Skeletal muscle tissue (tissue), 4 donors: ENCODE measurements around the gene COLQ. TPM values are rescaled to one million over a fixed set of nuclear protein-coding genes. Genes with fewer than 3 reads are reported as not detected.
A peak's percentile ranks its signal among the peaks of the same experiment; 100 is the strongest.
"Not testable (repeated sequence)": the region's sequence is repeated elsewhere in the genome, so short reads cannot be mapped to it uniquely, and the experiment has no call there.

Experiments used
- H3K27ac ChIP-seq: one replicate; pipeline ENCODE4 v1.7.0; 2013; ENCODE audit warnings: mild to moderate bottlenecking, low read depth, low read length, inconsistent platforms
- H3K27me3 ChIP-seq, 3 donors: one replicate each; pipeline ENCODE4 v1.7.0; 2013; ENCODE audit warnings: low read length in 3 of 3; ENCODE audit not compliant: control insufficient read depth in 3 of 3, insufficient read depth in 3 of 3
- H3K36me3 ChIP-seq, 3 donors: one replicate each; pipeline ENCODE4 v1.7.0; 2013; ENCODE audit warnings: low read length in 3 of 3; ENCODE audit not compliant: control insufficient read depth in 3 of 3, insufficient read depth in 3 of 3
- H3K4me1 ChIP-seq, 3 donors: one replicate each; pipeline ENCODE4 v1.7.0; 2013; ENCODE audit warnings: low read length in 3 of 3, mild to moderate bottlenecking in 3 of 3; ENCODE audit not compliant: control insufficient read depth in 3 of 3, insufficient read depth in 3 of 3
- H3K4me3 ChIP-seq, 3 donors: one replicate each; pipeline ENCODE4 v1.7.0; 2013; ENCODE audit warnings: low read length in 3 of 3
- H3K9ac ChIP-seq, 3 donors: one replicate each; pipeline ENCODE4 v1.7.0; 2013; ENCODE audit warnings: low read length in 3 of 3, mild to moderate bottlenecking in 3 of 3, moderate library complexity in 2 of 3, low read depth in 1 of 3
- H3K9me3 ChIP-seq, 3 donors: one replicate each; pipeline ENCODE4 v1.7.0; 2013; ENCODE audit warnings: low read length in 3 of 3; ENCODE audit not compliant: control insufficient read depth in 3 of 3
- total RNA-seq: library from RNA; depleted of rRNA; stranded (reverse); fragments of >200 nt; gene quantifications from one replicate; pipeline ENCODE4 v1.2.3, GENCODE V29; 2014
- donor health status: Osteomylitis.

Gene COLQ
- total RNA-seq, 1 donor from 2014 or later: 14.1 TPM

- peak overlapping the region in 2 of 3 donors; percentile 3 to 6 for H3K4me3 ChIP-seq
- H3K27ac ChIP-seq: peak overlapping the region; percentile 86
These were observed 54.0 kb downstream of the COLQ start for GRCh38 chr3:15467227-15468181.

GRCh38 chr3:15465876-15466585 lies 55.5 kb downstream of the COLQ start:
- Histone ChIP-seq H3K27me3 (no peaks in the 10 kb centered on the region), H3K9ac (no peak overlapping the region), H3K36me3 (peaks cover 3 to 18% (median 18%) of the 10 kb centered on the region in 3 donors), H3K9me3 (no peaks in the 10 kb centered on the region), H3K4me3 (no peak overlapping the region), H3K4me1 (peaks cover 24 to 28% (median 27%) of the 10 kb centered on the region in 3 donors), H3K27ac (peak overlapping the region; percentile 86)

More at GRCh38 chr3:15467227-15468181, 54.0 kb downstream of the COLQ start:
- Histone ChIP-seq H3K9me3 (no peaks in the 10 kb centered on the region), H3K9ac (peak overlapping the region; percentile 1 to 75 (median 35)), H3K36me3 (peaks cover 3 to 18% (median 13%) of the 10 kb centered on the region in 3 donors), H3K27me3 (no peaks in the 10 kb centered on the region), H3K4me1 (peaks cover 24 to 28% (median 27%) of the 10 kb centered on the region in 3 donors)

- Histone ChIP-seq H3K36me3 (peaks cover 3 to 25% (median 24%) of the 10 kb centered on the region in 3 donors), H3K4me3 (no peak overlapping the region), H3K9ac (no peak overlapping the region), H3K9me3 (no peaks in the 10 kb centered on the region), H3K4me1 (peaks cover 13 to 16% (median 14%) of the 10 kb centered on the region in 3 donors), H3K27ac (no peak overlapping the region), H3K27me3 (no peaks in the 10 kb centered on the region)
These were observed 59.1 kb downstream of the COLQ start for GRCh38 chr3:15462451-15462850.

- peaks cover 5 to 22% (median 22%) of the 10 kb centered on the region in 3 donors for H3K36me3 ChIP-seq
- peaks cover 0 to 3% (median 0%) of the 10 kb centered on the region in 3 donors for H3K4me1 ChIP-seq
- no peaks in the 10 kb centered on the region for H3K27me3 ChIP-seq
- no peaks in the 10 kb centered on the region for H3K9me3 ChIP-seq
- H3K9ac ChIP-seq: no peak overlapping the region
- H3K4me3 ChIP-seq: no peak overlapping the region
- no peak overlapping the region for H3K27ac ChIP-seq
These were observed 60.5 kb downstream of the COLQ start for GRCh38 chr3:15460891-15461531.

GRCh38 chr3:15458212-15458780 lies 63.2 kb downstream of the COLQ start:
- no peak overlapping the region for H3K4me3 ChIP-seq
- no peak overlapping the region for H3K27ac ChIP-seq
- peaks cover 5 to 38% (median 26%) of the 10 kb centered on the region in 3 donors for H3K36me3 ChIP-seq
- no peaks in the 10 kb centered on the region for H3K27me3 ChIP-seq
- H3K4me1 ChIP-seq: peaks cover 0 to 5% (median 0%) of the 10 kb centered on the region in 3 donors
- no peak overlapping the region for H3K9ac ChIP-seq
- H3K9me3 ChIP-seq: no peaks in the 10 kb centered on the region

GRCh38 chr3:15456915-15457314 lies 64.6 kb downstream of the COLQ start:
- peaks cover 5 to 34% (median 29%) of the 10 kb centered on the region in 3 donors for H3K36me3 ChIP-seq
- H3K9ac ChIP-seq, H3K4me3 ChIP-seq, H3K4me1 ChIP-seq, H3K27ac ChIP-seq, H3K27me3 ChIP-seq, H3K9me3 ChIP-seq: not testable (repeated sequence)

GRCh38 chr3:15456321-15456720 lies 65.2 kb downstream of the COLQ start:
- Histone ChIP-seq H3K9ac (no peak overlapping the region), H3K4me1 (peaks cover 0 to 7% (median 0%) of the 10 kb centered on the region in 3 donors), H3K36me3 (peaks cover 9 to 37% (median 29%) of the 10 kb centered on the region in 3 donors), H3K9me3 (no peaks in the 10 kb centered on the region), H3K27me3 (no peaks in the 10 kb centered on the region), H3K27ac (no peak overlapping the region), H3K4me3 (no peak overlapping the region)

GRCh38 chr3:15455756-15456155 lies 65.8 kb downstream of the COLQ start:
- Histone ChIP-seq H3K4me1 (peaks cover 0 to 7% (median 0%) of the 10 kb centered on the region in 3 donors), H3K36me3 (peaks cover 11 to 39% (median 30%) of the 10 kb centered on the region in 3 donors), H3K9me3 (no peaks in the 10 kb centered on the region), H3K9ac (no peak overlapping the region), H3K27me3 (no peaks in the 10 kb centered on the region), H3K4me3 (no peak overlapping the region), H3K27ac (no peak overlapping the region)

- Histone ChIP-seq H3K4me3 (no peak overlapping the region), H3K4me1 (peaks cover 0 to 7% (median 0%) of the 10 kb centered on the region in 3 donors), H3K27ac (no peak overlapping the region), H3K27me3 (no peaks in the 10 kb centered on the region), H3K9me3 (no peaks in the 10 kb centered on the region), H3K9ac (no peak overlapping the region), H3K36me3 (peaks cover 15 to 44% (median 38%) of the 10 kb centered on the region in 3 donors)
These were observed 66.5 kb downstream of the COLQ start for GRCh38 chr3:15454965-15455364.
